Mesothelial cell of epicardium (in vitro differentiated cells): ENCODE measurements around the gene WDR46. TPM values are rescaled to one million over a fixed set of nuclear protein-coding genes. Genes with fewer than 3 reads are reported as not detected.

Experiments used
- DNase-seq, 2 experiments: peaks; one replicate each; pipeline ENCODE4 v3.0.0; 2021; ENCODE audit warnings: low spot score in 2 of 2; ENCODE audit not compliant: unreplicated experiment in 2 of 2
- H3K27ac Mint-ChIP-seq: 2 replicates; pipeline ENCODE4 v1.8.0; 2021; ENCODE audit warnings: mixed read lengths
- H3K27me3 Mint-ChIP-seq: 2 replicates; pipeline ENCODE4 v1.8.0; 2021; ENCODE audit warnings: low read depth, mixed read lengths
- H3K36me3 Mint-ChIP-seq: 2 replicates; pipeline ENCODE4 v1.8.0; 2021; ENCODE audit warnings: mixed read lengths
- H3K4me1 Mint-ChIP-seq: 2 replicates; pipeline ENCODE4 v1.8.0; 2021; ENCODE audit warnings: mixed read lengths
- H3K4me3 Mint-ChIP-seq: 2 replicates; pipeline ENCODE4 v1.8.0; 2021; ENCODE audit warnings: mild to moderate bottlenecking, moderate library complexity, mixed read lengths
- H3K9me3 Mint-ChIP-seq: 2 replicates; pipeline ENCODE4 v1.8.0; 2021; ENCODE audit warnings: mixed read lengths
- CTCF ChIP-seq: fragments of 200-600 bp; sonication (generic); IDR thresholded peaks from one replicate; pipeline ENCODE4 v1.5.0; 2021; ENCODE audit warnings: antibody characterized with exemption; ENCODE audit not compliant: unreplicated experiment
- total RNA-seq: library from RNA; stranded (reverse); gene quantifications from 3 replicates; pipeline ENCODE4 v1.2.1, GENCODE V29; 2021

WDR46 gene
- total RNA-seq, 1 donor from 2014 or later, result 46.2 TPM

GRCh38 chr6:33252759-33253158, 36.3 kb downstream of the WDR46 start:
- no peak overlapping the region for H3K27ac Mint-ChIP-seq
- H3K4me1 Mint-ChIP-seq, result peaks cover 18% of the 10 kb centered on the region
- TF ChIP-seq CTCF, result no peak
- no peak overlapping the region for H3K4me3 Mint-ChIP-seq
- DNase-seq, result no peak
- peaks cover 28% of the 10 kb centered on the region for H3K36me3 Mint-ChIP-seq
- H3K9me3 Mint-ChIP-seq, result no peaks in the 10 kb centered on the region
- H3K27me3 Mint-ChIP-seq, result no peaks in the 10 kb centered on the region

GRCh38 chr6:33251395-33252012, 37.5 kb downstream of the WDR46 start:
- Mint-ChIP-seq H3K27ac (no peak overlapping the region), H3K36me3 (peaks cover 25% of the 10 kb centered on the region), H3K4me1 (peaks cover 18% of the 10 kb centered on the region), H3K9me3 (no peaks in the 10 kb centered on the region), H3K4me3 (no peak overlapping the region), H3K27me3 (peaks cover 5% of the 10 kb centered on the region)
- no peak for TF ChIP-seq CTCF
- no peak for DNase-seq

GRCh38 chr6:33250731-33251130, 38.3 kb downstream of the WDR46 start:
- Mint-ChIP-seq H3K36me3 (peaks cover 22% of the 10 kb centered on the region), H3K4me1 (peaks cover 18% of the 10 kb centered on the region), H3K27ac (no peak overlapping the region), H3K9me3 (no peaks in the 10 kb centered on the region), H3K4me3 (no peak overlapping the region), H3K27me3 (peaks cover 9% of the 10 kb centered on the region)
- no peak for TF ChIP-seq CTCF
- no peak for DNase-seq

GRCh38 chr6:33249732-33250630, 39.1 kb downstream of the WDR46 start:
- TF ChIP-seq CTCF, result no peak
- no peak for DNase-seq
- H3K9me3 Mint-ChIP-seq, result no peaks in the 10 kb centered on the region
- peak overlapping the region; percentile 81 for H3K4me3 Mint-ChIP-seq
- H3K27ac Mint-ChIP-seq, result peak overlapping the region; percentile 85
- H3K36me3 Mint-ChIP-seq, result peaks cover 21% of the 10 kb centered on the region
- H3K4me1 Mint-ChIP-seq, result peaks cover 18% of the 10 kb centered on the region
- peaks cover 9% of the 10 kb centered on the region for H3K27me3 Mint-ChIP-seq

GRCh38 chr6:33248932-33249731, 39.9 kb downstream of the WDR46 start:
- peaks cover 9% of the 10 kb centered on the region for H3K27me3 Mint-ChIP-seq
- H3K36me3 Mint-ChIP-seq, result peaks cover 21% of the 10 kb centered on the region
- DNase-seq, result peak; percentile 80 to 89
- peak overlapping the region; percentile 85 for H3K27ac Mint-ChIP-seq
- TF ChIP-seq CTCF, result no peak
- H3K4me3 Mint-ChIP-seq, result peak overlapping the region; percentile 81
- no peaks in the 10 kb centered on the region for H3K9me3 Mint-ChIP-seq
- peaks cover 18% of the 10 kb centered on the region for H3K4me1 Mint-ChIP-seq
